HepG2 (cell line): ENCODE measurements around the gene ZBP1. TPM values are rescaled to one million over a fixed set of nuclear protein-coding genes. Genes with fewer than 3 reads are reported as not detected.
A peak's percentile ranks its signal among the peaks of the same experiment; 100 is the strongest.

Source experiments
- CERS6 ChIP-seq: sonication (generic); formaldehyde crosslinking; IDR thresholded peaks from 2 replicates; pipeline ENCODE4 v1.5.0; 2020; ENCODE audit warnings: missing genetic modification reagents
- FOXP4 ChIP-seq: sonication (generic); formaldehyde crosslinking; IDR thresholded peaks from 2 replicates; pipeline ENCODE4 v1.4.0; 2020; ENCODE audit warnings: missing genetic modification reagents
- HDAC2 ChIP-seq: sonication (generic); formaldehyde crosslinking; IDR thresholded peaks from 2 replicates; pipeline ENCODE4 v1.4.0; 2020; ENCODE audit warnings: missing genetic modification reagents
- HINFP ChIP-seq: sonication (generic); formaldehyde crosslinking; IDR thresholded peaks from 2 replicates; pipeline ENCODE4 v1.4.0; 2020; ENCODE audit warnings: low read depth, mild to moderate bottlenecking, missing genetic modification reagents
- HMGXB4 ChIP-seq, 2 experiments: sonication (generic) in 1 of 2; formaldehyde crosslinking in 1 of 2; IDR thresholded peaks; 2 replicates each; pipeline versions ENCODE4 v1.4.0 to v1.6.1; 2018 to 2020; ENCODE audit warnings: missing genetic modification reagents in 2 of 2, borderline replicate concordance in 1 of 2, low read depth in 1 of 2, mild to moderate bottlenecking in 1 of 2, missing biosample characterization in 1 of 2
- HNF4G ChIP-seq, 2 experiments: sonication (generic) in 1 of 2; formaldehyde crosslinking in 1 of 2; IDR thresholded peaks; 2 replicates each; pipeline versions ENCODE4 v1.4.0 to v1.6.1; 2011 to 2020; ENCODE audit warnings: borderline replicate concordance in 2 of 2, low read depth in 2 of 2, mild to moderate bottlenecking in 2 of 2, low read length in 1 of 2, missing genetic modification reagents in 1 of 2, moderate library complexity in 1 of 2
- IRF2 ChIP-seq: IDR thresholded peaks from 2 replicates; pipeline ENCODE4 v1.6.1; 2018; ENCODE audit warnings: missing genetic modification reagents, missing compliant biosample characterization
- MED1 ChIP-seq: sonication (generic); formaldehyde crosslinking; IDR thresholded peaks from 2 replicates; pipeline ENCODE4 v1.4.0; 2020; ENCODE audit warnings: missing genetic modification reagents
- MIER3 ChIP-seq: IDR thresholded peaks from 2 replicates; pipeline ENCODE4 v1.6.1; 2016; ENCODE audit warnings: missing compliant biosample characterization, borderline replicate concordance
- NCOR1 ChIP-seq: fragments of 200-600 bp; sonication (generic); IDR thresholded peaks from 2 replicates; pipeline ENCODE4 v1.7.0; 2017; ENCODE audit warnings: antibody characterized with exemption, low read length, borderline replicate concordance
- POGZ ChIP-seq: sonication (generic); formaldehyde crosslinking; IDR thresholded peaks from 2 replicates; pipeline ENCODE4 v1.4.0; 2020; ENCODE audit warnings: mild to moderate bottlenecking, missing genetic modification reagents
- POLR2AphosphoS2 ChIP-seq: IDR thresholded peaks from 2 replicates; pipeline ENCODE4 v1.6.1; 2011; ENCODE audit warnings: low read depth, low read length, improper control_type of control experiment
- SOX6 ChIP-seq, 2 experiments: fragments of 450-650 bp in 1 of 2; sonication (generic) in 1 of 2; formaldehyde crosslinking in 1 of 2; IDR thresholded peaks; 2 replicates each; pipeline versions ENCODE4 v1.4.0 to v1.6.1; 2017 to 2020; ENCODE audit warnings: antibody characterized with exemption in 1 of 2, mild to moderate bottlenecking in 1 of 2, missing genetic modification reagents in 1 of 2
- ZNF253 ChIP-seq: sonication (generic); formaldehyde crosslinking; IDR thresholded peaks from 2 replicates; pipeline ENCODE4 v1.8.0; 2022; ENCODE audit warnings: mild to moderate bottlenecking, missing genetic modification reagents, borderline replicate concordance
- ZNF263 ChIP-seq: sonication (generic); formaldehyde crosslinking; IDR thresholded peaks from 2 replicates; pipeline ENCODE4 v1.4.0; 2020; ENCODE audit warnings: missing genetic modification reagents
- ZNF280B ChIP-seq: sonication (generic); formaldehyde crosslinking; IDR thresholded peaks from 2 replicates; pipeline ENCODE4 v1.5.0; 2020; ENCODE audit warnings: missing genetic modification reagents, mild to moderate bottlenecking, borderline replicate concordance
- ZNF501 ChIP-seq: sonication (generic); formaldehyde crosslinking; IDR thresholded peaks from 2 replicates; pipeline ENCODE4 v1.5.1; 2020; ENCODE audit warnings: mild to moderate bottlenecking, moderate library complexity, missing genetic modification reagents
- ZNF576 ChIP-seq: sonication (generic); formaldehyde crosslinking; IDR thresholded peaks from 2 replicates; pipeline ENCODE4 v1.4.0; 2020; ENCODE audit warnings: mild to moderate bottlenecking, missing genetic modification reagents
- polyA plus RNA-seq, 8 experiments: library from polyadenylated mRNA; depleted of rRNA in 3 of 8; stranded (reverse) in 7 of 8; unstranded in 1 of 8; fragments of >200 nt; fragmentation: Illumina TruSeq in 4 of 8; extraction: Trizol in 4 of 8; gene quantifications; 2 replicates each; pipeline versions ENCODE4 v1.2.1 to v1.2.3, GENCODE V29; 2011 to 2016; ENCODE audit warnings: low read depth in 4 of 8, missing spikeins in 1 of 8, mixed read lengths in 1 of 8; ENCODE audit not compliant: insufficient read depth in 1 of 8
- total RNA-seq, 5 experiments: library from RNA; depleted of rRNA; stranded (reverse); fragments of >200 nt; fragmentation: Illumina TruSeq; extraction: Trizol; gene quantifications; 2 replicates each; pipeline ENCODE4 v1.2.3, GENCODE V29; 2016; ENCODE audit warnings: low read depth in 1 of 5

Gene ZBP1
- total and polyA plus RNA-seq, 2 of the 13 experiments (the other 11 are each of a cell fraction or from before 2014, with no cell fraction given) = not detected

GRCh38 chr20:57568088-57568896 is 51.9 kb downstream of the ZBP1 start (continued):
- TF ChIP-seq FOXP4 (CRISPR knock-in tag) (0 out of 2 replicates have a peak, but pooled peaks have one; percentile 32), HNF4G (IDR thresholded peaks at IDR 0.05; ENCODE audit: borderline replicate concordance, low read depth, low read length) (0 out of 2 replicates have a peak, but pooled peaks have one; percentile 47), HNF4G (CRISPR knock-in tag; IDR thresholded peaks at IDR 0.05; ENCODE audit: borderline replicate concordance, low read depth) (peak; percentile 62; the same call in 1 of the 2 replicates), CERS6 (no peak), POLR2AphosphoS2 (peak; percentile 90), HDAC2 (no peak), SOX6 (IDR thresholded peaks at IDR 0.05) (no peak), SOX6 (CRISPR knock-in tag; IDR thresholded peaks at IDR 0.05) (peak; percentile 87), MED1 (CRISPR knock-in tag) (peak; percentile 82), ZNF253 (CRISPR knock-in tag) (no peak), HINFP (peak; percentile 74; the same call in 1 of the 2 replicates), MIER3 (CRISPR knock-in tag) (peak; percentile 56; the same call in 1 of the 2 replicates), ZNF576 (CRISPR knock-in tag) (no peak), IRF2 (CRISPR knock-in tag) (no peak), POGZ (CRISPR knock-in tag) (peak; percentile 76), ZNF501 (CRISPR knock-in tag) (peak; percentile 76), HMGXB4 (CRISPR knock-in tag; IDR thresholded peaks at IDR 0.05; ENCODE audit: borderline replicate concordance in 1 of 2, low read depth in 1 of 2) (0 out of 4 replicates have a peak, but pooled peaks of 1 of the 2 experiments have one; percentile 45), ZNF263 (0 out of 2 replicates have a peak, but pooled peaks have one; percentile 22), NCOR1 (peak; percentile 53; the same call in 1 of the 2 replicates), ZNF280B (CRISPR knock-in tag) (no peak)
